GM12864 (cell line): Measurements from ENCODE around the gene PCSK7.
"Not testable (repeated sequence)": the region's sequence is repeated elsewhere in the genome, so short reads cannot be mapped to it uniquely, and the experiment has no call there.

Experiments
- DNase-seq: peaks from one replicate; pipeline ENCODE4 v3.0.0-alpha.2; 2011; ENCODE audit warnings: low read depth
- H3K4me3 ChIP-seq: 2 replicates; pipeline ENCODE4 v1.5.1; 2011; ENCODE audit warnings: mild to moderate bottlenecking, low read depth, low read length, control low read depth
- TF ChIP-seq, protein P1 (sequence below): IDR thresholded peaks from 2 replicates; pipeline ENCODE4 v1.5.1; 2011; ENCODE audit warnings: low read depth, mild to moderate bottlenecking, moderate library complexity, low read length, control low read depth, inconsistent platforms; ENCODE audit errors: missing control alignments

PCSK7 gene

DNA sequence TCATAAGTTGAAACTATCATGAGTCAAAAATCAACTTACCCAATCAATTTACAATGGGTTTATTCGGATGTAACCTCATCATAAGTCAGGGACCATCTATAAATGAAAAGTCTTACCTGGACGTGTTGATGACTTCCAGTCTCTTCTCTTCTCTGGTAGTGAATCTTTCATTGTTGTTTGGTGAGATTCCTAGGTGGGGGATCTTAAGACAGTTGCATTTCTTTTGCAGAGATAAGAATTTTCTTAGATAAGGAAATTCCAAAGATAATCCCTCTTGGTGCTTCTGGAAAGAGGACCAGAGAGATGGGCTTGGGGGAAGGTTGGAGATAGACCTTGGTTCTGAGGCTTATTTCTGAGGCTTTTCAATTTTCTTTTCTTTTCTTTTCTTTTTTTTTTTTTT lies 38.0 kb upstream of the PCSK7 start:
- TF ChIP-seq, protein P1, sequence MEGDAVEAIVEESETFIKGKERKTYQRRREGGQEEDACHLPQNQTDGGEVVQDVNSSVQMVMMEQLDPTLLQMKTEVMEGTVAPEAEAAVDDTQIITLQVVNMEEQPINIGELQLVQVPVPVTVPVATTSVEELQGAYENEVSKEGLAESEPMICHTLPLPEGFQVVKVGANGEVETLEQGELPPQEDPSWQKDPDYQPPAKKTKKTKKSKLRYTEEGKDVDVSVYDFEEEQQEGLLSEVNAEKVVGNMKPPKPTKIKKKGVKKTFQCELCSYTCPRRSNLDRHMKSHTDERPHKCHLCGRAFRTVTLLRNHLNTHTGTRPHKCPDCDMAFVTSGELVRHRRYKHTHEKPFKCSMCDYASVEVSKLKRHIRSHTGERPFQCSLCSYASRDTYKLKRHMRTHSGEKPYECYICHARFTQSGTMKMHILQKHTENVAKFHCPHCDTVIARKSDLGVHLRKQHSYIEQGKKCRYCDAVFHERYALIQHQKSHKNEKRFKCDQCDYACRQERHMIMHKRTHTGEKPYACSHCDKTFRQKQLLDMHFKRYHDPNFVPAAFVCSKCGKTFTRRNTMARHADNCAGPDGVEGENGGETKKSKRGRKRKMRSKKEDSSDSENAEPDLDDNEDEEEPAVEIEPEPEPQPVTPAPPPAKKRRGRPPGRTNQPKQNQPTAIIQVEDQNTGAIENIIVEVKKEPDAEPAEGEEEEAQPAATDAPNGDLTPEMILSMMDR: no peak
- DNase-seq: no peak
- H3K4me3 ChIP-seq: no peak overlapping the region

DNA sequence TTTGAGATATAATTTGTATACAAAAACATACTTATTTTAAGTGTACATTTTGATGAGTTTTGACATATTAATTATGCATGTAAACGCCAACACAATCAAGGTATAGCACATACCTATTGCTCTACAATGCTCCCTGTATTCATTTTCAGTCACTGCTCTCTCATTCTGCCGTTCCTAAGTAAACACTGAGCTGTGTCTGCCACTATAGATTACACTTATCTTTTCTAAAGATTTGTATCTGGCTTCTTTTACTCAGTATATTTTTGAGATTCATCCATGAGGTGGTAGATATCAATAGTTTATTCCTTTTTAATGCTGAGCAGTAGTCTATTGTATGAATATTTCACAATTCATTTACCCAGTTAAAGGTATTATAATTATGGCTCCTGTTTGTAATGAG lies 33.9 kb upstream of the PCSK7 start:
- DNase-seq: no peak
- H3K4me3 ChIP-seq: no peak overlapping the region
- TF ChIP-seq, protein P1: no peak

DNA sequence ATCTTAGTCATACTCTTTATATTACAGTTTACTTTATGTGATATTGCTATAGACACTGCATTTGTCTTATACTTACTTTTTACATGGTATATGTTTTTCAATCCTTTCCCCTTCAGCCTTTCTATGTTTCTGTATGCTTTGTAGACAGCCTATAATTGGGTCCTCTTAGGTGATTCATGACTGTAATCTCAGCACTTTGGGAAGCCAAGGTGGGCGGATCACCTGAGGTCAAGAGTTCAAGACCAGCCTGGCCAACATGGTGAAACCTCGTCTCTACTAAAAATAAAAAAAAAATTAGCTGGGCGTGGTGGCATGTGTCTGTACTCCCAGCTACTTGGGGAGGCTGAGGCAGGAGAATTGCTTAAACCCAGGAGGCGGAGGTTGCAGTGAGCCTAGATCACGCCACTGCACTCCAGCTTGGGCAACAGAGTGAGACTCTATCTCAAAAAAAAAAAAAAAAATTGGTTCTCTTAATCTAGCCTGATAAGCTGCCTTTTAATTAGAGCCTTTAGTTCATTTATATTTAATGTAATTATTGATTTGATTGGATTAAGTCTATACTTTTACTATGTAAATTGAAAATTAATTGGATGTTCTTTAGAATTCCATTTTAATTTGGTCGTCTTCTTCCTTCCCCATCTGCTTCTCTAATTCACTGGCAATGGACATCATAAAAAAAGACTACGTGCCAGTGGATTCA lies 32.9 kb upstream of the PCSK7 start:
- H3K4me3 ChIP-seq, DNase-seq: not testable (repeated sequence)

GRCh38 chr11:117259417-117259816 lies 27.5 kb upstream of the PCSK7 start:
- TF ChIP-seq, protein P1: no peak
- DNase-seq: no peak
- H3K4me3 ChIP-seq: no peak overlapping the region

DNA sequence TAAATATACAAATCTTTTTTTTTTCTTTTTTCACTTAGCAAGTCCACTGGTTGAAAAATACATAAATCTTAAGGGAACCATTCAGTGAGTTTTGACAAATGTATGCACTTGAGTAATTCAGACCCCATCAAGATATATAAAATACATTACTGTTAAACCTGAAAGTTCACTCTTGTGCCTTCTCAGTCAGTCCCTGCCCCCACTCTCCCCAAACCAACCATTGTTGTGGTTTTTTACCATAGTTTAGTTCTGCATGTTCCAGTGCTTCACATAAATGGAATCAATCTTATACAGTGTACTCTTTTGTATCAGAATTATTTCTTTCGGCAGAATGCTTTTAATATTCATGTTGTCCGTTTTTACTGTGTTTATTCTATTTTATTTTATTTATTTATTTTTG lies 26.7 kb upstream of the PCSK7 start:
- DNase-seq: no peak

DNA sequence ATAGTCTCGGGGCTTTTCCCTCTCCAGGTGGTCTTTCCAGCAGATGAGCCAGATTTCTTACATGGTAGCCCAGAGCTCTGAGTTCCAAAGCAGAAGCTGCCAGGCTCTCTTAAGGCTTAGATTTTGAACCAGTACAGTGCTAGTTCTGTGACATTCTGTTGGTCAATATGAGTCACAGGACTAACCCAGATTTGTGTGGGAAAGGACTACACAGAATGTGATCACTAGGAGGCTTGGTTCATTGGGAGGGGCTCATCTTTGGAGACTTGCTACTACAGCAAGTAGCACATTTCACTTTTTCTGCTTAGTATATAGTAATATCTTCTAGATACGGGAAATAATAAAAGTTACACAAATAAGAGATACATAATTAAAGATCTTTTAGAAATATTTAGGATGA lies 24.7 kb upstream of the PCSK7 start:
- H3K4me3 ChIP-seq: no peak overlapping the region
- TF ChIP-seq, protein P1: no peak
- no peak for DNase-seq

More for the DNA sequence above, 26.7 kb upstream of the PCSK7 start:
- H3K4me3 ChIP-seq: no peak overlapping the region
- TF ChIP-seq, protein P1: no peak

DNA sequence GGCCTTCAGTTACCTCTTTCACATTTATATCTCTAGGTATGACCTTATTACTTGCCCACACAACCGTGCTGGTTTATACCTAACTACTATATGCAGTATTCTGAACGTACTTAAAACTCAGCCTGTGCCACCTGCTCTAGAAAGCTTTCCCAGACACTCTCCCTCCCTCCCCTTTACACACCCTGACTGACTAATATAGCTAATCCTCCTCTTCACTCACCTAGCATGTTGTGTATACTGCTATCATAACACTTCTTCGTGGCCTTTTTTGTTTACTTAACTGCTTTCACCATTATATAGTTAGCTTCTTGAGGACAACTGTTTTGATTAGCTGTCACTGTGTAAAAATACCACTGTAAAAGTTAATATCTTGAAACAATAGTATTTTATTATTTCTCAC lies 24.1 kb upstream of the PCSK7 start:
- no peak for DNase-seq
- H3K4me3 ChIP-seq: no peak overlapping the region
- TF ChIP-seq, protein P1: no peak
